Transverse colon (tissue), 4 donors: Measurements from ENCODE around the gene IL1RN. TPM values are rescaled to one million over a fixed set of nuclear protein-coding genes. Genes with fewer than 3 reads are reported as not detected.
"Not testable (repeated sequence)": the region's sequence is repeated elsewhere in the genome, so short reads cannot be mapped to it uniquely, and the experiment has no call there.

Experiments
- DNase-seq: peaks from one replicate; pipeline ENCODE4 v3.0.0-alpha.2; 2019
- H3K27ac ChIP-seq, 4 donors: fragments of 200-600 bp; sonication (generic); 2 replicates each; pipeline ENCODE4 v1.5.1; 2016 to 2018; ENCODE audit warnings: inconsistent platforms in 4 of 4
- H3K27me3 ChIP-seq: fragments of 200-600 bp; sonication (generic); 2 replicates; pipeline ENCODE4 v1.5.1; 2017; ENCODE audit warnings: inconsistent platforms
- H3K36me3 ChIP-seq, 4 donors: fragments of 200-600 bp; sonication (generic); 2 replicates each; pipeline ENCODE4 v1.5.1; 2017 to 2019; ENCODE audit warnings: inconsistent platforms in 4 of 4
- H3K4me1 ChIP-seq, 4 donors: fragments of 200-600 bp; sonication (generic); 2 replicates each; pipeline ENCODE4 v1.5.1; 2017 to 2020; ENCODE audit warnings: inconsistent platforms in 4 of 4
- H3K4me3 ChIP-seq, 4 donors: fragments of 200-600 bp; sonication (generic); 1 replicate in 1 of 4; 2 replicates in 3 of 4; pipeline versions ENCODE4 v1.5.1 to v1.6.1; 2017 to 2019; ENCODE audit warnings: inconsistent platforms in 4 of 4
- H3K9me3 ChIP-seq, 2 donors: fragments of 200-600 bp; sonication (generic); 2 replicates each; pipeline ENCODE4 v1.5.1; 2017 to 2019; ENCODE audit warnings: inconsistent platforms in 2 of 2
- CTCF ChIP-seq, 5 experiments: fragments of 200-600 bp in 3 of 5; fragments of 450-650 bp in 2 of 5; sonication (generic) in 3 of 5; IDR thresholded peaks; 1 replicate in 2 of 5; 2 replicates in 3 of 5; pipeline ENCODE4 v1.5.1; 2016 to 2017; ENCODE audit warnings: antibody characterized with exemption in 5 of 5, inconsistent platforms in 3 of 5, mild to moderate bottlenecking in 2 of 5, moderate library complexity in 1 of 5
- EP300 ChIP-seq: sonication (generic); formaldehyde crosslinking; IDR thresholded peaks from one replicate; pipeline ENCODE4 v1.6.1; 2017; ENCODE audit warnings: antibody characterized with exemption, low read depth
- POLR2A ChIP-seq: fragments of 450-650 bp; IDR thresholded peaks from one replicate; pipeline ENCODE4 v1.6.1; 2016; ENCODE audit warnings: antibody characterized with exemption, mild to moderate bottlenecking, moderate library complexity
- POLR2AphosphoS5 ChIP-seq, 3 donors: sonication (generic); formaldehyde crosslinking; IDR thresholded peaks; one replicate each; pipeline ENCODE4 v1.6.1; 2016; ENCODE audit warnings: antibody characterized with exemption in 3 of 3
- WGBS, 2 donors: methylation state at CpG; one replicate each; pipeline ENCODE4 v1.1.5; 2018; ENCODE audit warnings: low coverage in 1 of 2; 5-methylcytosine and 5-hydroxymethylcytosine counted together
- in situ Hi-C, 4 donors: fragments of 200-750 bp; cut with MboI; loops; one replicate each; pipeline versions ENCODE4 v1.15.0 to v1.15.1; 2017; ENCODE audit warnings: low sequenced_read_pairs in 3 of 4, low pct_ligation_motif_present in 1 of 4, low pct_unique_long_range_greater_than_20kb in 1 of 4
- intact Hi-C: fragments of 100-400 bp; cut with DNase I; formaldehyde crosslinking; loops from one replicate; pipeline ENCODE4 v1.15.1; 2023; ENCODE audit warnings: low total_unique reads
- total RNA-seq, 4 donors: library from RNA; depleted of rRNA; stranded (reverse); fragments of >200 nt; gene quantifications; one replicate each; pipeline ENCODE4 v1.1.0, GENCODE V29; 2016

Gene IL1RN
- total RNA-seq, 4 donors from 2014 or later, result 0.40 to 31.8 (median 5.5) TPM

GRCh38 chr2:113092864-113093612 lies 34.4 kb upstream of the IL1RN start:
- TF ChIP-seq POLR2A, result no peak
- TF ChIP-seq CTCF (IDR thresholded peaks at IDR 0.05), result no peak
- TF ChIP-seq POLR2AphosphoS5 (IDR thresholded peaks at IDR 0.05), result no peak
- in situ Hi-C loops (no loop called here), intact Hi-C loops (no loop called here)
- Histone ChIP-seq H3K27me3 (no peaks in the 10 kb centered on the region), H3K4me1 (no peaks in the 10 kb centered on the region), H3K4me3 (no peak overlapping the region), H3K9me3 (no peaks in the 10 kb centered on the region), H3K27ac (no peak overlapping the region), H3K36me3 (no peaks in the 10 kb centered on the region)
- WGBS, 2 donors, result 73 to 95% methylated on average over 2 to 5 of the region's 5 CpGs
- no peak for DNase-seq

- no peaks in the 10 kb centered on the region for H3K4me1 ChIP-seq
- no peaks in the 10 kb centered on the region for H3K9me3 ChIP-seq
- in situ Hi-C loops (no loop called here), intact Hi-C loops (no loop called here)
- H3K4me3 ChIP-seq, result no peak overlapping the region
- TF ChIP-seq POLR2AphosphoS5 (IDR thresholded peaks at IDR 0.05) (no peak), EP300 (no peak), CTCF (IDR thresholded peaks at IDR 0.05) (no peak), POLR2A (no peak)
- no peak overlapping the region for H3K27ac ChIP-seq
- H3K27me3 ChIP-seq, result no peaks in the 10 kb centered on the region
- DNase-seq, result no peak
- 37 to 63% methylated on average over 2 of the region's 2 CpGs for WGBS, 2 donors
- H3K36me3 ChIP-seq, result no peaks in the 10 kb centered on the region
Measured at GRCh38 chr2:113093613-113093977, 33.8 kb upstream of the IL1RN start.

GRCh38 chr2:113096306-113096705 lies 31.1 kb upstream of the IL1RN start:
- H3K4me3 ChIP-seq, DNase-seq, in situ Hi-C loops, H3K27me3 ChIP-seq, H3K36me3 ChIP-seq, H3K27ac ChIP-seq, H3K4me1 ChIP-seq, intact Hi-C loops, H3K9me3 ChIP-seq: not testable (repeated sequence)
- 90 to 91% methylated on average over 4 to 14 of the region's 14 CpGs for WGBS, 2 donors

- intact Hi-C loops, H3K36me3 ChIP-seq, DNase-seq, H3K27ac ChIP-seq, H3K4me3 ChIP-seq, H3K27me3 ChIP-seq, in situ Hi-C loops, H3K4me1 ChIP-seq, H3K9me3 ChIP-seq: not testable (repeated sequence)
- WGBS, 2 donors, result 80 to 83% methylated on average over 2 of the region's 2 CpGs
Measured at GRCh38 chr2:113096842-113097618, 30.4 kb upstream of the IL1RN start.

- intact Hi-C loops (no loop called here), in situ Hi-C loops (no loop called here)
- WGBS, 2 donors, result 63 to 72% methylated on average over 2 to 4 of the region's 4 CpGs
- Histone ChIP-seq H3K27ac (no peak overlapping the region), H3K36me3 (no peaks in the 10 kb centered on the region), H3K9me3 (no peaks in the 10 kb centered on the region), H3K4me3 (no peak overlapping the region), H3K4me1 (no peaks in the 10 kb centered on the region), H3K27me3 (no peaks in the 10 kb centered on the region)
- no peak for DNase-seq
- no peak for TF ChIP-seq CTCF (IDR thresholded peaks at IDR 0.05)
- TF ChIP-seq POLR2A, result no peak
- no peak for TF ChIP-seq POLR2AphosphoS5 (IDR thresholded peaks at IDR 0.05)
- no peak for TF ChIP-seq EP300
Measured at GRCh38 chr2:113098041-113098440, 29.4 kb upstream of the IL1RN start.
